CD4-positive, alpha-beta T cell treated with Interleukin-17A for 4 hours (primary cell): ENCODE results near the gene ITPKB.
A peak's percentile ranks its signal among the peaks of the same experiment; 100 is the strongest.
"Not testable (repeated sequence)": the region's sequence is repeated elsewhere in the genome, so short reads cannot be mapped to it uniquely, and the experiment has no call there.

Source experiments
- DNase-seq: peaks from one replicate; pipeline ENCODE4 v3.0.0-alpha.2; 2020; ENCODE audit warnings: mixed read lengths

ITPKB gene

DNA sequence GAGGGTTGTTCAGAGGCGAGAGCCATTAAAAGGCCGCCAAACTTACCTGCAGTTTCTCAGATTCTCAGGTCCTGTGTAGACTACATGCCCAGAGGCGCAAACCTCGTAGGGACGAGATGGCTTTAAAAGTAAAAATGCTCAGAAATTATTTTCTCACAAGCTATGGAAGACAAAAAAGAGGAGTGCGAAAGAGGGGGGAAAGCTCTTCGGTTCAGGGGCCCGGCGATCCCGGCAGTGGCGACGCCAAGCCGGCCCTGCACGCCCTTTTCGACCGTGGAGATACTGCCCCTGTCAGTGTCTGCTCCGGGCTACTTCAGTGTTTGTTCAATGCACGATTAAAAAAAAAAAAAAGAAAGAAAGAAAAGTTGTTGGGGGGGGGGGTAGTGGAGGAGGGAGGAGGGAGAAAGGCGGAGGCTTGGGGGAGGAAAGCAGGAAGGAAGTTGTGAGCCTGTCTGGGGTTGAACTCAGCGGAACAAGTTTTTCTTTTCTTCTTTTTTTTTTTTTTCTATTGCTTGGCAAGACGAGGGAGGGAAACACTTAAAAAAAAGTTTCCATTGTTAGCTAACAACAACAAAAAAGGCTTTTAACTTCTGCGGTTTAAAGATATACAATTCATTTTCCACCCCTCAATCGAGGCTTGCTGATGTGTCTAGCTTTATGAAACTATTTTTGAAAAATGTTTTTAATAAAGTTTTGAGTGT, at the start of gene ITPKB:
TSS of gene ITPKB (minus strand) at position 288 of the 701 bp plus-strand sequence. CDS start 1,824 bp downstream, outside the sequence.
- peak; percentile 81 for DNase-seq

DNA sequence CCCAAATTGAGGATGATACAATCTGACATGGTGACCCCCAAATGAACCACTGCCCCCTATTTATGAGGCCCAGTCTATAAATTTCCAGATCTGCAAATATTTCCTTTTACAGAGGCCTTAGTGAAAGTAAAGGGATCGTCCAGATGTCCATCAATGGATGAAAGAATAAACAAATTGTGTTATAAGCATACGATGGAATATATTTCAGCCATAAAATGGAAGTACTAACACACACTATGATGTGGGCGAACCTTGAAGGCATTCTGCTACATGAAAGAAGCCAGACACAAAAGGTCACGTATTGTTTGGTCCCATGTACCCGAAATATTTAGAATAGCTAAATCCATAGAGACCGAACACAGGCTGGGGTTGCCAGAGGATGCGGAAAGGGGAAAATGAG, 48.6 kb upstream of the ITPKB start:
- no peak for DNase-seq

DNA sequence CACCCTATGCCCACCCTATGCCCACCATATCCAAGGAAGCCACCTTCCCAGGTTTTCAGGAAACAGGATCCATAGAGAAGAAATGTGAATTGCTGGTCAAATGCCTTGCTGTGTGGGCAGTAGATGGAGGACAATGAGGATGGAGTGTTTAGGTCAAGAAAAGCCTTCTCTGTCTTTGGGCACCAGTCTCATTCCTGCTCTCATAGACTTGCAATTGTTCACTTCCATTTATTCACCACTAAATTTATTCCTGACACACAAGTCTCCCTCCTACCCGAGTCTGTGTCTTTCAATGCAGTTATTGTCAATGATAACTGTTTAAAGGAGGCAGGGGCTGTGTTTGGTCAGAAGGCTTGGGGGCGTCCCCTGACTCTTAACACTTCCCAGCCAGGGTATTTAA, 48.0 kb upstream of the ITPKB start:
- DNase-seq: no peak

DNA sequence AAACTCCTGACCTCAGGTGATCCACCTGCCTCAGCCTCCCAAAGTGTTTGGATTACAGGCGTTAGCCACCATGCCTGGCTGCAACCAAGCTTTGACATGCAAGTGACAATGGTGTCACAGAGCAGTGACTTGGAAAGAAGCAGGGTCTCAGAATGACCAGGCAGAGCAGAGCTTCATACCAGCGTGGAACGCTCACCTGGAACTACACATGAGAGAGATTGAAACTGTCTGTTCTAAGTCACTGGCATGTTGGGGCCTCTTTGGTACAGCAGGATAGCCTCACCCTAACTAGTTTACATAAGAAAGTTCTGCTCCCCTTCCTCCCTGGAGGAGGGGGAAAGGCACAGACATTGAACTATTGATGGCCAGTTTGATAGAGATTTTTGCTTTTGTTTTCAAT, 47.5 kb upstream of the ITPKB start:
- DNase-seq: no peak

DNA sequence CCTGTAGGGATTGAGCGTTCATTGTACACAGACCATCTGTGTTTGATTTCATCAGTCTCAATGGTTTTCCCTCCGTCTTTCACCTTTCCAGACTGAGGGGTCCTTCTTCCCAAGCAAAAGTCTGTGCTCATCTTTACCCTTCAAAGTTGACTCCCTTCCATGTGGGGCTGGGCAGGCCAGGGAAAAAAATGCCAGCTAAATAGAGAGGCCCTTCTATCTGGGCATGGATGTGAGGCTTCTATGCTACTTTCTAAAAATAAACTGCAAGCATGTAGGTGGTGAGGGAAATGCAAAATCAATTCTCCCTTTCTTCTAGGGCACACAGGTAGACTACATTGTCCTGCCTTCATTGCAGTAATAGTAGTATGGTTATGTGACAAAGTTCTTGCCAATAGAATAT, 46.7 kb upstream of the ITPKB start:
- no peak for DNase-seq

DNA sequence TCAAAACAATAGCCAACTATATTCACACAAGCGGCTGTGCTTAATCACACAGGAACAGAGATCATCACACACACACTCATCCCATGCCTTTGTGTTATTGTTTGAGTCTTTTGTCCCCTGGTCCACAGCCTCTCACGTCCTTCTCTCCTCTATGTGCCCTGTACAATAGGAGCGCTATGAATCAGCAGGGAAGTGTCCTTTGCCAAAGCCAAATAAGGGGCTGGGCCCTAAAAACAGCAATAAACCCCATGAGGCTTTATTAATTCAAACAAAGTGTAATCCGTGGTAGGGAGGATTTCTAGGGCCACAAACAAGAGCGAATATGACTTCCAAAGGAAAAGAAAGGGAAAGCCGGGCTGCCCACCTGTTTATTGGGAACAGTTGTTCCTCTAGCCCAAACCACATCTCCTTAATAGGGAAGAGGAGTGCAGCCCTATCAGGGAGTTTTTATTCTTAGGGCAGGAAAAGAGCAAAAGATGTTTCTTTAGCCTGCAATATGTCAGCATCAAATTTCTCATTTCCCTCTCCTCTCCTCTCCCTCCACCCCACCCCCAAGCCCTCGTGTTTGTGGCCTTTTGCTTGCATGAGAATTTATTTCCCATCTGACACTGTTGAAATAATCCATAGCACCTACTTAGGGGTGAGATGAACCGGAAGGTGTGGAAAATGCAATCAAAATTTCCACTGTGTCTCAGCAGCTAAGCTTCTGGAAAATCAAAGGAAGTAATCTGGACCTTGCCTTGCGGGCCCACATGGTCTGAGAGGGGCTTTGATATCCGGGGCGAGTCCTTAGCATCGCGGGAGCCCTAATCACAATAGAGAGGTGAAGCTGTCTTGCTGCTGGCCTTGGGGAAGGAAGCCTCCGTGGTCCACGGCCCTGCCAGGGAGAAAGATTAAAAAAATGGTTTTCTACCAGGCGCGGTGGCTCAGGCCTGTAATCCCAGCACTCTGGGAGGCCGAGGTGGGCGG, 45.3 kb upstream of the ITPKB start:
- DNase-seq: no peak

DNA sequence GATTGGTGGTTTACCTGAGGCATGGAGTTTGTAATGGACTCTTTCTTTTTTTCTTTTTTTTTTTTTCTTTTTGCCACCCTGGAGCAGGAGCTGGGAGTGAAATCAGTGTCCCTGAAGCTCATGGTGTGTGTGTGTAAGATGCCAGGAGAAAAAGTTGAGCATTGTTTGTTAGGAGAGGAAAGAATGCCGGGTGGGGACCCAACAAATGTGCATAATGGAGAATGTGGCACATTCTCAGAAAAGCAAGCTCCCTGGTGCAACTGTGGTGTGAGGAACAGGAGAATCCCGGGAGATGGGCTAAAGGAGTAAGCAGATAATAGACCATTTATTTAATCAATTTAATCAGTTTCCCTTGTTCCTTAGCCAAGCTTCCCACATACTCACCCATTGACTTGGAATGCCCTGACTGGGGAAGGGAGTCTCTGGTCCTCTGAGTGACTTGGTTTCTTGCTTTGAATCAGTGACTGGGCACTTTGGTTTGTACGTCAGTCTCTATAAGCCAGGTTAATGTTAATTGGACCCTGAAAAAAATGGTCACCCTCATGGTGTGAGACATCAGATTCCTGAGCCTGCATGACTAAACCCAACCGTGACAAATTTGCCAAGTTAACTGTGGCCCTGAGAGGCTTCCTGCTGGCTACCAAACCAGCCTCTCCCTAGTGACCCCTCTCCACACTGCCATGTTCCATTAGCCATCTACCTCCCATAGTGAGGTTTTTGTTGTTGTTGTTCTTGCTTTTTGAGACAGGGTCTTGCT, 43.9 kb upstream of the ITPKB start:
- DNase-seq: no peak

DNA sequence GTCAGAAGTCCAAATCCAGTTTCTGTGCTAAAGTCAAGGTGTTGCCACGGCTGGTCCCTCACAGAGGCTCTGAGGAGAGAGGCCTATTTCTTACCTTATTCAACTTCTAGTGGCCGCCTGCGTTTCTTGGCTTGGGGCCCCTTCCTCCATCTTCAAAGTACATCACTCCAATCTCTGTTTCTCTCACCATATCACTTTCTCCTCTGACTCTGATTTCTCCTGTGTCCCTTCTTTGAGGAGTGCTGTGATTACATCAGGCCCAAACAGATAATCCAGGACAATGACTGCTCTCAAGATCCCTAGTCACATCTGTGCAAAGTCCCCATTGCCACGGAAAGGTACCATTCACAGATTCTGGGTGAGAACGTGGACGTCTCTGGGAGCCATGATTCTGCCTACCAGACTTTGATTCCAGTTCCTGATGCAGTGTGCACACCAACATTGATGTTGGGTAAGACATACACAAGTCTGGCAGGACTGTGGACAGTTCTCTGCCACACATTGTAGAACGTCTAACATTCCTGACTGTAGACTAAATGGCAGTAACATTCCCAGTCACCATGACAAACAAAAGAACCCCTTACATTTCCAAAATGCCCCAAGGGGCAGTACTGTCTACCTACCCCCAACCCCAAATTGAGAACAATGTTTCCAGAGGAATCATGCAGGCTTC, 43.0 kb upstream of the ITPKB start:
- no peak for DNase-seq

DNA sequence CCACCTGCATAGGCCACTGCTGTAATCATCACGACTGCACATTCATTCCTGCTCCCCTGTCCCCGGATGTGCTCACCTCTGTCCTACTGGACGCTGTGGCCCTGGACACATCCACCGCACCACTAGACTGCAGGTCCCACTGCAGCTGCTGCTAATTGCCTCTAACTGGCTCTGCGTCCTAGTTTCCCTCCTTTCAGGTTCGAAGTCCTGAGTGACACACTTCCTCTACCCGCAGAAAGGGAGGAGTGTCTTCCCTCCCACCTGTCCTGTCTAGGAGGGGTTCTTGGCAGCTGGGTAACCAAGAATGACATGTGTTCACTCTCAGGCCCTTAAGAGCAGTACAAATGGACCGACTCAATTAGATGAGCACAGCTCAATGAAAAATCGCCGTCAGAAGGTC, 40.5 kb upstream of the ITPKB start:
- no peak for DNase-seq

DNA sequence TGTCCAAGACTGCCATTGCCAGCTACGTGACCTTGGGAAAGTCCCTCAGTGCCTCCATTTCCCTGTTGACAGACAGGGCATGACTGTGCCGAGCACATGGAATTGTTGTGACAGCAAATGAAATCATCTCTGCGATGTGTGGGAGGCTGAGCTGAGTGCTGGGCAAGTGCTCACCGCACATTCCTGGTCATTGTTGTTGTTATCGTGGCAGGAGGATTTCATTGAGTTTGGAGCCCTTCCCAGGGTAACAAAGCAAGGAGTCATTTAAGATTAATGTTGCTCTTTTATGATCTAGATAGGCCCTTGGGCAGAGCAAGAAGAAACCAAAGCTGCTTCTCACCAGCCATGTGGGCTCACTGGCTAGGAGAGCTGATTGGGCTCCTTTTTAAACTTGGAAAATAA, 39.6 kb upstream of the ITPKB start:
- DNase-seq: no peak

DNA sequence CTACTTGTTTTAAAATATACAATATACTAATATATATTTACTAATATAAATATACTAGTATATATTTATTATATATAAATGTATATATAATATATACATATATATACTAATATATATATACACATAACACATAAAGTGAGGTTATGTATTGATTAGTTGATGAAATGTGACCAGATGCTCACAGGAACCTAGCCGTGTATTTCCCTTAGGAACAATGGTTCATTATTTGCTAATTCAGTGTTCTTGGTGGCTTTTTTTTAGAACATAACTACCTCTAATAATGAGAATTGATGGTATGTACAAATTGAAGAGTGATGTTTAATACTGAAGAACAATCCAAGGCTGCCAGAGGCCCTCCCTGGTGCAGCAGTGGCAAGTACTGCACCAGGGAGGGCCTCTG, 37.9 kb upstream of the ITPKB start:
- DNase-seq: no peak

DNA sequence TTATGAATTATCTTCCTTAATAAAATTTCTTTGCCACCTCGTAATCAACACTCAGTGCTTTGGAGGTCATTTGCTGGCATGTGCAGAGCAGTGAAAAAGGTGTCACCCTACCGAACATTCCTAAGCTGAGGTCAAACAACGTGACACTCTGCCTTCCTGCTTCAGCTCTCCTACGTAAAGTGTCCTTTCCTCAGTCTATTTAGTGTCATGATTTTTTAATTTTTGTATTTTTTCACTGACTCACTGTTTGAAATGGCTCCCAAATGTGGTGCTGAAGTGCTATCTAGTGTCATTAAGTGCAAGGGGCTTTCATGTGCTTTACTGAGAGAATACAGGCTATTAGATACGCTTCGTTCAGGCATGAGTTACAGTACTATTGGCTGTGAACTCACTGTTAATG, 37.0 kb upstream of the ITPKB start:
- DNase-seq: no peak

DNA sequence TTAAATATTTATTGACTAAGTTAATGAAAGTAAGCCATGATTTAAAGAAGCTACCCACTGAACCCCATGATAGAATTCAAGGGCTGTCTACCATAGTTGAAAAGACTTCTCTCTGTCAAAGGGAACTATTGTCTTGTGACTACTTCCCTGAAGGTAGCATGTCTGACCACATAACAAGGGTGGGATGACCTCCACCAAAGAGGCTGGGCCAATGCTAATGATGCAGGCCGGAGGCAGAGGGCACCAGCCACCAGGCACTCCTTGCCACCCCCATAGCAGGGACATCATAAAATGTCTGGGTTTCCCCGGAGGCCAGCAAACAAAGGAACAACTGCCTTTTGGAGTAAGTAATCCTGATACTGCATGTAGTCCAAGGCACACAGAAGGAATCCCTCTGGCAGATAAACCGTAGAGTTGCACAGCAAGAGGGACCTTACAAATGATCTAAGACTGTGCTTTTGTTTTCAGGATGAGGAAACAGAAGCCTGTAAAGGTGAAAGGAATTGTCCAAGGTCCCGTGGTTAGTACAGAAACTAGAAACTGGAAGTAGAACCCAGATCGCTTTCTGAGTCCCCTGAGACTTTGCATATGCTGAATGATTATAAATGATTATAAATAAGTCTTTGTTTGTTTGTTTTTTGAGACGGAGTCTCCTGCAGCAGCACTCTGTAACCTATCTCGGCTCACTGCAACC, 33.5 kb upstream of the ITPKB start:
- DNase-seq: no peak

DNA sequence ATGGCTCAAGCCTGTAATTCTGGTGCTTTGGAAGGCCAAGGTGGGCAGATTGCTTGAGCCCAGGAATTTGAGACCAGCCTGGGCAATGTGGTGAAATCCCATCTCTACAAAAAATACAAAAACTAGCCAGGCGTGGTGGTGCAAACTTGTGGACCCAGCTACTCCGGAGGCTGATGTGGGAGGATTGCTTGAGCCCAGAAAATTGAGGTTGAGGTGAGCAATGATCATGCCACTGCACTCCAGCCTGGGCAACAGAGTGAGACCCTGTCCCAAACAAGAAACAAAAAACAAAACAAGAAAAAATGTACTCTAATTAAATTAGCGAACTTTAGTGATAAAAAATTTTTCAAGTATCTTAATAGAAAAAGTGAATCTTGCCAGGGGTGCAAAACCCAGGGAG, 28.1 kb upstream of the ITPKB start:
- DNase-seq: not testable (repeated sequence)

DNA sequence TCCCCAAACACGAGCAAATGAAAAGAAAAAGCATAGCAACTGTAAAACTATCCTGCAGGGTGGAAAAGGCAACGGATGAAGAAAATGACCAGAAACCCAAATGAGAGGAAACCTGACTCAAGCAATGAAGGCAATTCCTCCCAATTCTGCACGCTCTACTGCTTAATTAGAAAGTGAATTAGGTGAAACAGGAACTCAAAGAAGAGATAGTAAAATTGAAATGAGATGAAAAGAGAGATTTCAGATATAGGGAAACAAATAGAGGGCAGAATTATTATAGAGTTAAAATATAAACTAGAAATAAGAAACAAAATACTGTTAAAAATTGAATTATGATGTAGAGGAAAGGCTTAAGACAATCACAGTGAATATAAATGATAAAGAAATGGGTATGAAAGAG, 27.5 kb upstream of the ITPKB start:
- DNase-seq: no peak

DNA sequence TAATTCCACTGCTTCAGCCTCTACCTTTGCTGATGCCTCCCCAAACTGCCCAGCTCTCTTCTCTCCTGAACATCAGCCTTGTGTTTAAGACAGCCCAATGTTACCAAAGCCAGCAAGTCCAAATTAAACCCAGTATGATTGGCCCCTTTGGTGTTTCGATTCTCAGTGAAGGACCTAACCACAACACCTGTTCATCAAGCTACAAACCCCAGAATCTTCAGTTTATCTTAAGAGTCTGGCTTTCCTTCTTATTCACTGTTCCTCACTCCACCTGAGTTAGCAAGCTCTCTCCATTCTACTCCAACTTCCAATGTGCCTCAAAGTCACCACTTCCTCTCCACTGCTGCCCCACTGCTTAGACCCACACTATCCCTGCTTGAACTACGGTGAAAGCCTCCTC, 25.5 kb upstream of the ITPKB start:
- no peak for DNase-seq

DNA sequence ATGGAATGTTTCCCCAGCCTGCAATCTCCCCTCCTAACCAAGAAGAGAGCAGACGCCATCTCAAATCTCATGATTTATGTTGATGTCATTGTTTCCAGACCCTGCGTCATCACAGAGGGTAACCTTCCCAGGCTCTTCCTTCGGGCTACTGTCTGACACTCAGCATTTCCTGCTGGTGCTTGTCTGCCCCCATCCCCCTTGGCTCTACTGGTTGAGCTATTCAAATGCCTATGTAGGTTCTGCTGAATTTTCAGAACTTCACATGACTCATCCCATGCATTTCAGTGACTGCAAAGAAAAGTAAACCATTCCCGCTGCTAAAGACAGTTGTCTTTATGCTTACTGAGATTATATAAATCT, 24.8 kb upstream of the ITPKB start:
- DNase-seq: peak; percentile 55

DNA sequence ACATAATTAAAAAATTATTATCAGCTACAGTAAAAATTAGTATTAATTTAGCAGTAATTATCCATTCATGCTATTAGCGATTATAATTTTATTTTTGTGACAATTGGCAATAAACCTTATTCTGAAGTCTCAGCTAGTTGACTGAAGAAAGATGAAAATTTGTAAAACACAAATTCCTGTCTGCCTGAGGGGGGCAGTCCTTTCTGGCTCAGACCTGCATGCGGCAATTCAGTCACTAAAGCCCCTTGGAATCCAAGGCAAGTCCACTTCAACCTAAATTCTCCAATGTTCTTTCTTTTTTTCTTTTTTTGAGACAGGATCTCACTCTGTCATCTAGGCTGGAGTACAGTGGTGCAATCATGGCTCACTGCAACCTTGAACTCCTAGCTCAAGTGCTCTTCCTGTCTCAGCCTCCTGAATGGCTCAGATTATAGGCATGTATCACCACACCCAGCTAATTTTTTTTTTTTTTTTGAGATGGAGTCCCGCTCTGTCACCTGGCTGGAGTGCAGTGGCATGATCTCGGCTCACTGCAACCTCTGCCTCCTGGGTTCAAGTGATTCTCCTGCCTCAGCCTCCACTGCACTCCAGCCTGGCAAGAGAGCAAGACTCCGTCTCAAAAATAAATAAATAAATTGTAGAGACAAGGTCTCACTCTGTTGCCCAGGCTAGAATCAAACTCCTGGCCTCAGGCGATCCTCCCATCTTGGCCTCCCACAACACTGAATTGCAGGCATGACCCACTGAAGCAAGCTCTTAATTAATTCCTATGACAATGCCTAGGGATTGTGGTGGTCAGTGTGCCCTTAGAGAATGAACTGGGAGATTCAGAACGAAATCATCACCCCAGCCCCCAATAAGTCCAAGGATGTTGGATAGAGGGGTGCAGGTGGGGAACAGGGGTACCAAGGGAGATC, 24.2 kb upstream of the ITPKB start:
- DNase-seq: no peak

DNA sequence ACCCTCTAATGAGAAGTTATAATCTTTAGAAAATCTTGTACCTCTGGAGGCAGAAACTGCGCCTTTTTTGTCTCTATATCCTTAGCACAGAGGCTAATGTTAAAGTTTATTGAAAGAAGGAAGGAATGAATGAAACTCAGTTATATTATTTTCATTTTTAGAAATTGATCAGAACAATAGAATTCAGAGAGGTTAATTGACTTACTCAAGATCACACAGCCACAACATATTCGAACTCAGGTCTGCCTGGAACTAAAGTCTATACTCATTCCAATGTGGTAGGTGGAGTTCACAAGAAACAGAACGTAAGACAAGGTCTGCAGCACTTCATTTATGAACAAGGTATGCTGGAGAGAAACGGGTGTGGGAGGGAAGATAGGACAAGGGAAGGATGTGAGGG, 23.0 kb upstream of the ITPKB start:
- no peak for DNase-seq

DNA sequence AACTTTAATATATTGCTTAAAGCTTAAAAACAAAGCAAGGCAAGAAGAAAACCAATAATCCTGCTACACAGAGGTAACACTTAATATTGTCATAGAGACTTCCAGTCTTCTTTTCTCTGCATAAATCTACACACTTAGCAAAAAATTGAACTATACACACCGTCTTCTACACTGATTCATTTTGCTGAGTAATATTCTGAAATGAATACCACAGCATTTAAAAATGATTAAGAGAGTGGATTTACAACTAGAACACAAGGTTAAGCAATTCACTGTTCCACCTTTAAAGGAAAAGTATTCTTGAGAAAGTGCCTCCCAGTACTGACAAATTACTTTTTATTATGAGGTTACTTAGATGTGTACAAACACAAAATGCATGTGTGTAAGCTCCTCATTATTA, 22.2 kb upstream of the ITPKB start:
- DNase-seq: no peak
